Measurements from ENCODE around the gene COIL. TPM values are rescaled to one million over a fixed set of nuclear protein-coding genes. Genes with fewer than 3 reads are reported as not detected.

The COIL gene
- total and polyA plus RNA-seq, 2 of the 13 experiments (the other 11 are each of a cell fraction or from before 2014, with no cell fraction given), result 8.1 to 29.4 TPM

DNA sequence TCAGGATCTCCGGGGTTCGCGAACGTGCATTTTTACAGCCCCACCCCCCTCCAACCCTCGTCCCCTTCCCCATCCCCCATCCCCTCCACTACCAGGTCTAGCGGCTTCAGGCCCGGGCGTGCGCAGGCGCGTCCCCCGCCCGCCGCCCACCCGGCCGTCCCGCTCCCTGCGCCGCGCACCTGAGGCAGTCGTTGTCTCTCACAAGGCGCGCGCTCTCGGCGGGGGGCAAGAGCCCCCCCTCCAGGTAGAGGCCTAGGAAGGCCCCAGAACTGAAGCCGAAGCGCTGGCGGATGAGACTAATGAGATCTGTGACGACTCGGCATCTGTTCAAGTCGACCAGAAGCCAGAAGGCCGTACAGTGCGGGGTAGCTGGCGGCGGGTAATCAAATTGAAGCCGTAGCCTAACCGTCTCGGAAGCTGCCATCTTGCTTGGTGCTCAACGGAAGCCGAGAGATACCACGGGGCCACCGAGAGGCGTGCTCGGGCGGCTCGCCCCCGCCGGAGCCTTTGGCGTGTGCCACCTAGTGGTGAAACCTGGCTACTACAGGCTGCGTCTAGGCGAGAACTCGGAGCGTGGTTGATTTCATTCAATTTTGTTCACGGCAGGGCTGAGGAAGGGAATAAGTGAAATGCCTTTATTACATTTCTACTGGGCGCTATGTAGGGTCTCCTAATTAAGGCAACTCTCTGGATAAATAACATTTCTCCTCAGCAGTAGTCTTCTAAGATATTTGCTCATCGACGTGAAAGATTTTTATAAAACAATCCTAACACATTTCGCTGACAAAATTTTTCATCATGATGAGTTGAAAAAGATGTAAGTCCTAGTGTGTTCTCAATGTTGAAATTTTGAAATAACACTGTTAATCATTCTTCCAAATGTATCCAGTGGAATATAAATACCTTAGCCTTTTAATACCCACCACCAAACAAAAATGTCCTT lies at the start of gene COIL (continued):
- TF ChIP-seq, protein P1, sequence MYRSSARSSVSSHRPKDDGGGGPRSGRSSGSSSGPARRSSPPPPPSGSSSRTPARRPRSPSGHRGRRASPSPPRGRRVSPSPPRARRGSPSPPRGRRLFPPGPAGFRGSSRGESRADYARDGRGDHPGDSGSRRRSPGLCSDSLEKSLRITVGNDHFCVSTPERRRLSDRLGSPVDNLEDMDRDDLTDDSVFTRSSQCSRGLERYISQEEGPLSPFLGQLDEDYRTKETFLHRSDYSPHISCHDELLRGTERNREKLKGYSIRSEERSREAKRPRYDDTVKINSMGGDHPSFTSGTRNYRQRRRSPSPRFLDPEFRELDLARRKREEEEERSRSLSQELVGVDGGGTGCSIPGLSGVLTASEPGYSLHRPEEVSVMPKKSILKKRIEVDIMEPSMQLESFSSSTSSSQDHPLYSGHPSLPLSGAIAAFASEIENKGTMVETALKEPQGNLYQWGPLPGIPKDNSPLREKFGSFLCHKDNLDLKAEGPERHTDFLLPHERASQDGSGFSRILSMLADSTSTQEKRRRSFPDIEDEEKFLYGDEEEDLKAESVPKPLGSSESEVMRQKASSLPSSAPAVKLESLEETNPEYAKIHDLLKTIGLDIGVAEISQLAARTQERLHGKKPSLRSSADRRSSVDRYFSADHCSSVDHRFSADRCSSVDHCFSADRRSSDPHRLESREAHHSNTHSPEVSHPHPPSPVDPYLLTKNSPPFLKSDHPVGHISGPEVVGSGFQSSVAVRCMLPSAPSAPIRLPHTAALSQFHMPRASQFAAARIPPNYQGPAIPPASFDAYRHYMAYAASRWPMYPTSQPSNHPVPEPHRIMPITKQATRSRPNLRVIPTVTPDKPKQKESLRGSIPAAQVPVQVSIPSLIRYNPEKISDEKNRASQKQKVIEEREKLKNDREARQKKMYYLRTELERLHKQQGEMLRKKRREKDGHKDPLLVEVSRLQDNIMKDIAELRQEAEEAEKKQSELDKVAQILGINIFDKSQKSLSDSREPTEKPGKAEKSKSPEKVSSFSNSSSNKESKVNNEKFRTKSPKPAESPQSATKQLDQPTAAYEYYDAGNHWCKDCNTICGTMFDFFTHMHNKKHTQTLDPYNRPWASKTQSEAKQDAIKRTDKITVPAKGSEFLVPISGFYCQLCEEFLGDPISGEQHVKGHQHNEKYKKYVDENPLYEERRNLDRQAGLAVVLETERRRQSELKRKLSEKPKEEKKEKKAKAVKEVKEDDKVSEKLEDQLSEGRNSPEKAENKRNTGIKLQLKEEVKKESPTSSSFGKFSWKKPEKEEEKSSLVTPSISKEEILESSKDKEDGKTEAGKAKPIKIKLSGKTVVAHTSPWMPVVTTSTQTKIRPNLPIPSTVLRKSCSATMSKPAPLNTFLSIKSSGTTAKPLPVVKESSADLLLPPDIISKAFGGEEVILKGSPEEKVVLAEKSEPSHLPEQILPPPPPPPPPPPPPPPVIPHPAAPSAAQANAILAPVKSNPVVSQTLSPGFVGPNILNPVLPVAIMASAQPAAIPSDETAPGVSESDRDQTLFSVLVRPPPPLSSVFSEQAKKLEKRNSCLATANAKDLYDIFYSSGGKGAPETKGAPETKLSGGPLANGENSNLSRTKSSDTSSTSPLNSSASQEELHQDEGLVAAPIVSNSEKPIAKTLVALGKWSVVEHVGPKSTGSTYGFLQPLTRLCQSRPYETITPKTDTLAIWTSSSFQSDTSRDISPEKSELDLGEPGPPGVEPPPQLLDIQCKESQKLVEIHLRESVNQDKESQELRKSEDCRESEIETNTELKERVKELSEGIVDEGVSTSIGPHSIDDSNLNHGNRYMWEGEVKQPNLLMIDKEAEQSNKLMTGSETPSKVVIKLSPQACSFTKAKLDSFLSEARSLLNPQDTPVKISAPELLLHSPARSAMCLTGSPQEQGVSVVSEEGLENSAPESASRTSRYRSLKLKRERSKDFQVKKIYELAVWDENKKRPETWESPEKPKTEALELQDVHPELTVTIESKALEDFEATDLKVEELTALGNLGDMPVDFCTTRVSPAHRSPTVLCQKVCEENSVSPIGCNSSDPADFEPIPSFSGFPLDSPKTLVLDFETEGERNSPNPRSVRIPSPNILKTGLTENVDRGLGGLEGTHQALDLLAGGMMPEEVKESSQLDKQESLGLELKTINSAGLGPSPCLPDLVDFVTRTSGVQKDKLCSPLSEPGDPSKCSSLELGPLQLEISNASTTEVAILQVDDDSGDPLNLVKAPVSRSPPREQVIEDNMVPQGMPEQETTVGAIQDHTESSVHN (CRISPR knock-in tag; IDR thresholded peaks at IDR 0.05), result peak; percentile 55; the same call in 1 of the 2 replicates
- TF ChIP-seq, protein P2, sequence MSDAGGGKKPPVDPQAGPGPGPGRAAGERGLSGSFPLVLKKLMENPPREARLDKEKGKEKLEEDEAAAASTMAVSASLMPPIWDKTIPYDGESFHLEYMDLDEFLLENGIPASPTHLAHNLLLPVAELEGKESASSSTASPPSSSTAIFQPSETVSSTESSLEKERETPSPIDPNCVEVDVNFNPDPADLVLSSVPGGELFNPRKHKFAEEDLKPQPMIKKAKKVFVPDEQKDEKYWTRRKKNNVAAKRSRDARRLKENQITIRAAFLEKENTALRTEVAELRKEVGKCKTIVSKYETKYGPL (CRISPR knock-in tag; IDR thresholded peaks at IDR 0.05), result peak; percentile 65; the same call in 1 of the 2 replicates
- TF ChIP-seq, protein P3, sequence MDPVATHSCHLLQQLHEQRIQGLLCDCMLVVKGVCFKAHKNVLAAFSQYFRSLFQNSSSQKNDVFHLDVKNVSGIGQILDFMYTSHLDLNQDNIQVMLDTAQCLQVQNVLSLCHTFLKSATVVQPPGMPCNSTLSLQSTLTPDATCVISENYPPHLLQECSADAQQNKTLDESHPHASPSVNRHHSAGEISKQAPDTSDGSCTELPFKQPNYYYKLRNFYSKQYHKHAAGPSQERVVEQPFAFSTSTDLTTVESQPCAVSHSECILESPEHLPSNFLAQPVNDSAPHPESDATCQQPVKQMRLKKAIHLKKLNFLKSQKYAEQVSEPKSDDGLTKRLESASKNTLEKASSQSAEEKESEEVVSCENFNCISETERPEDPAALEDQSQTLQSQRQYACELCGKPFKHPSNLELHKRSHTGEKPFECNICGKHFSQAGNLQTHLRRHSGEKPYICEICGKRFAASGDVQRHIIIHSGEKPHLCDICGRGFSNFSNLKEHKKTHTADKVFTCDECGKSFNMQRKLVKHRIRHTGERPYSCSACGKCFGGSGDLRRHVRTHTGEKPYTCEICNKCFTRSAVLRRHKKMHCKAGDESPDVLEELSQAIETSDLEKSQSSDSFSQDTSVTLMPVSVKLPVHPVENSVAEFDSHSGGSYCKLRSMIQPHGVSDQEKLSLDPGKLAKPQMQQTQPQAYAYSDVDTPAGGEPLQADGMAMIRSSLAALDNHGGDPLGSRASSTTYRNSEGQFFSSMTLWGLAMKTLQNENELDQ (CRISPR knock-in tag; IDR thresholded peaks at IDR 0.05; ENCODE audit: borderline replicate concordance), result no peak
- peak; percentile 95 for TF ChIP-seq KDM3A (CRISPR knock-in tag; IDR thresholded peaks at IDR 0.05; ENCODE audit: low read depth)
- no peak for TF ChIP-seq PAF1 (CRISPR knock-in tag; IDR thresholded peaks at IDR 0.05)
- TF ChIP-seq, protein P4, sequence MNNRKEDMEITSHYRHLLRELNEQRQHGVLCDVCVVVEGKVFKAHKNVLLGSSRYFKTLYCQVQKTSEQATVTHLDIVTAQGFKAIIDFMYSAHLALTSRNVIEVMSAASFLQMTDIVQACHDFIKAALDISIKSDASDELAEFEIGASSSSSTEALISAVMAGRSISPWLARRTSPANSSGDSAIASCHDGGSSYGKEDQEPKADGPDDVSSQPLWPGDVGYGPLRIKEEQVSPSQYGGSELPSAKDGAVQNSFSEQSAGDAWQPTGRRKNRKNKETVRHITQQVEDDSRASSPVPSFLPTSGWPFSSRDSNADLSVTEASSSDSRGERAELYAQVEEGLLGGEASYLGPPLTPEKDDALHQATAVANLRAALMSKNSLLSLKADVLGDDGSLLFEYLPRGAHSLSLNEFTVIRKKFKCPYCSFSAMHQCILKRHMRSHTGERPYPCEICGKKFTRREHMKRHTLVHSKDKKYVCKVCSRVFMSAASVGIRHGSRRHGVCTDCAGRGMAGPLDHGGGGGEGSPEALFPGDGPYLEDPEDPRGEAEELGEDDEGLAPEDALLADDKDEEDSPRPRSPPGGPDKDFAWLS (CRISPR knock-in tag; IDR thresholded peaks at IDR 0.05; ENCODE audit: borderline replicate concordance), result 0 out of 2 replicates have a peak, but pooled peaks have one; percentile 45
- TF ChIP-seq HMG20A (CRISPR knock-in tag; IDR thresholded peaks at IDR 0.05; ENCODE audit: borderline replicate concordance), result no peak; the same call in 1 of the 2 replicates
- TF ChIP-seq BCL6 (CRISPR knock-in tag; IDR thresholded peaks at IDR 0.05), result peak; percentile 71; the same call in 1 of the 2 replicates
- TF ChIP-seq, protein P5, sequence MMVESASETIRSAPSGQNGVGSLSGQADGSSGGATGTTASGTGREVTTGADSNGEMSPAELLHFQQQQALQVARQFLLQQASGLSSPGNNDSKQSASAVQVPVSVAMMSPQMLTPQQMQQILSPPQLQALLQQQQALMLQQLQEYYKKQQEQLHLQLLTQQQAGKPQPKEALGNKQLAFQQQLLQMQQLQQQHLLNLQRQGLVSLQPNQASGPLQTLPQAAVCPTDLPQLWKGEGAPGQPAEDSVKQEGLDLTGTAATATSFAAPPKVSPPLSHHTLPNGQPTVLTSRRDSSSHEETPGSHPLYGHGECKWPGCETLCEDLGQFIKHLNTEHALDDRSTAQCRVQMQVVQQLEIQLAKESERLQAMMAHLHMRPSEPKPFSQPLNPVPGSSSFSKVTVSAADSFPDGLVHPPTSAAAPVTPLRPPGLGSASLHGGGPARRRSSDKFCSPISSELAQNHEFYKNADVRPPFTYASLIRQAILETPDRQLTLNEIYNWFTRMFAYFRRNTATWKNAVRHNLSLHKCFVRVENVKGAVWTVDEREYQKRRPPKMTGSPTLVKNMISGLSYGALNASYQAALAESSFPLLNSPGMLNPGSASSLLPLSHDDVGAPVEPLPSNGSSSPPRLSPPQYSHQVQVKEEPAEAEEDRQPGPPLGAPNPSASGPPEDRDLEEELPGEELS (CRISPR knock-in tag; IDR thresholded peaks at IDR 0.05), result peak; percentile 72; the same call in 1 of the 2 replicates
- TF ChIP-seq, protein P6, sequence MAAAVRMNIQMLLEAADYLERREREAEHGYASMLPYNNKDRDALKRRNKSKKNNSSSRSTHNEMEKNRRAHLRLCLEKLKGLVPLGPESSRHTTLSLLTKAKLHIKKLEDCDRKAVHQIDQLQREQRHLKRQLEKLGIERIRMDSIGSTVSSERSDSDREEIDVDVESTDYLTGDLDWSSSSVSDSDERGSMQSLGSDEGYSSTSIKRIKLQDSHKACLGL (CRISPR knock-in tag; IDR thresholded peaks at IDR 0.05), result peak; percentile 76
